Kidney (tissue), 14 donors: ENCODE results near the gene KLK1. TPM values are rescaled to one million over a fixed set of nuclear protein-coding genes. Genes with fewer than 3 reads are reported as not detected.

Source experiments
- DNase-seq, 5 donors: peaks; one replicate each; pipeline ENCODE4 v3.0.0-alpha.2; 2013 to 2020
- FAIRE-seq: peaks from 2 replicates; lab custom pipeline; 2012; peaks lifted over from hg19 to GRCh38; lab: Jason Lieb, UNC
- H3K27ac ChIP-seq, 2 donors: one replicate each; pipeline ENCODE4 v1.7.0; 2013; ENCODE audit warnings: low read depth in 2 of 2, low read length in 2 of 2, inconsistent platforms in 1 of 2
- H3K27me3 ChIP-seq: one replicate; pipeline ENCODE4 v1.7.1; 2013; ENCODE audit warnings: low read length, inconsistent platforms; ENCODE audit not compliant: control insufficient read depth, insufficient read depth
- H3K36me3 ChIP-seq, 3 donors: one replicate each; pipeline versions ENCODE4 v1.7.0 to v1.7.1; 2013; ENCODE audit warnings: low read length in 3 of 3, control low read depth in 1 of 3, inconsistent platforms in 1 of 3; ENCODE audit not compliant: insufficient read depth in 3 of 3, control insufficient read depth in 2 of 3
- H3K4me1 ChIP-seq, 3 donors: one replicate each; pipeline versions ENCODE4 v1.7.0 to v1.7.1; 2013; ENCODE audit warnings: low read length in 3 of 3, inconsistent platforms in 1 of 3, low read depth in 1 of 3; ENCODE audit not compliant: control insufficient read depth in 2 of 3, insufficient read depth in 2 of 3
- H3K4me3 ChIP-seq, 3 donors: one replicate each; pipeline versions ENCODE4 v1.7.0 to v1.8.1; 2013; ENCODE audit warnings: low read length in 3 of 3, control low read depth in 1 of 3, inconsistent platforms in 1 of 3
- H3K9ac ChIP-seq, 3 donors: one replicate each; pipeline versions ENCODE4 v1.7.0 to v1.7.1; 2013; ENCODE audit warnings: low read length in 3 of 3, control low read depth in 1 of 3, inconsistent platforms in 1 of 3
- H3K9me3 ChIP-seq, 3 donors: one replicate each; pipeline versions ENCODE4 v1.7.0 to v1.7.1; 2013; ENCODE audit warnings: low read length in 3 of 3, control low read depth in 1 of 3, inconsistent platforms in 1 of 3; ENCODE audit not compliant: control insufficient read depth in 2 of 3, insufficient read depth in 1 of 3
- CTCF ChIP-seq: IDR thresholded peaks from 3 replicates; pipeline ENCODE4 v1.5.1; 2012; ENCODE audit warnings: mild to moderate bottlenecking, moderate library complexity, borderline replicate concordance; ENCODE audit not compliant: insufficient read depth; ENCODE audit errors: extremely low read depth
- intact Hi-C: fragments of 100-400 bp; cut with DNase I; formaldehyde crosslinking; loops from one replicate; pipeline ENCODE4 v1.11.1; 2022
- polyA plus RNA-seq: library from polyadenylated mRNA; stranded (reverse); fragments of 350-450 nt; fragmentation: Illumina TruSeq; extraction: RNeasy Lipid Tissue Mini Kit (QIAGEN cat#74804); gene quantifications from one replicate; pipeline ENCODE4 v1.2.3, GENCODE V29; 2014; ENCODE audit warnings: low read depth, low replicate concordance; ENCODE audit not compliant: insufficient read depth
- total RNA-seq: library from RNA; stranded (reverse); fragmentation: NEBNext Ultra II Directional; extraction: Animal tissue kit (Norgen Biotek cat#: 25700); gene quantifications from one replicate; pipeline ENCODE4 v1.2.1, GENCODE V29; 2021
- donor health status: control.
- donor health status: control.
- donor health status: control.
- donor health status: control.
- donor health status: control.
- donor health status: DM: yes; HTN: yes; CAD: no.
- donor health status: Normal renal cell carcinoma (clear cell type).

The KLK1 gene
- total and polyA plus RNA-seq, 2 donors from 2014 or later: 0.41 to 827 TPM

- intact Hi-C loops: no loop called here
- no peak for TF ChIP-seq CTCF
- no peak overlapping the region for H3K9ac ChIP-seq
- H3K36me3 ChIP-seq: no peaks in the 10 kb centered on the region
- DNase-seq (no peak), FAIRE-seq (no peak)
- H3K27me3 ChIP-seq: no peaks in the 10 kb centered on the region
- no peaks in the 10 kb centered on the region for H3K9me3 ChIP-seq
- no peak overlapping the region for H3K4me3 ChIP-seq
- peaks cover 0 to 11% (median 0%) of the 10 kb centered on the region in 3 donors for H3K4me1 ChIP-seq
- H3K27ac ChIP-seq: no peak overlapping the region
Measured at GRCh38 chr19:50839712-50840655, 16.4 kb upstream of the KLK1 start.

GRCh38 chr19:50838239-50838638, 14.7 kb upstream of the KLK1 start:
- no peaks in the 10 kb centered on the region for H3K27me3 ChIP-seq
- DNase-seq (no peak), FAIRE-seq (no peak)
- no peak overlapping the region for H3K9ac ChIP-seq
- H3K27ac ChIP-seq: no peak overlapping the region
- peaks cover 0 to 11% (median 0%) of the 10 kb centered on the region in 3 donors for H3K4me1 ChIP-seq
- no peak overlapping the region for H3K4me3 ChIP-seq
- no peaks in the 10 kb centered on the region for H3K36me3 ChIP-seq
- TF ChIP-seq CTCF: no peak
- no peaks in the 10 kb centered on the region for H3K9me3 ChIP-seq
- intact Hi-C loops: no loop called here

GRCh38 chr19:50837300-50837699, 13.7 kb upstream of the KLK1 start:
- FAIRE-seq (no peak), DNase-seq (peak in 1 of 5 donors; percentile 27)
- H3K36me3 ChIP-seq: no peaks in the 10 kb centered on the region
- no peak overlapping the region for H3K9ac ChIP-seq
- no peak for TF ChIP-seq CTCF
- no peaks in the 10 kb centered on the region for H3K27me3 ChIP-seq
- intact Hi-C loops: no loop called here
- no peak overlapping the region for H3K27ac ChIP-seq
- no peak overlapping the region for H3K4me3 ChIP-seq
- H3K9me3 ChIP-seq: no peaks in the 10 kb centered on the region
- peaks cover 0 to 11% (median 0%) of the 10 kb centered on the region in 3 donors for H3K4me1 ChIP-seq
